ENCODE measurements around the gene GSS. TPM values are rescaled to one million over a fixed set of nuclear protein-coding genes. Genes with fewer than 3 reads are reported as not detected.

GSS gene
- total RNA-seq, 1 donor from 2014 or later = 56.6 TPM

Other genes starting within 250 kb of the GSS start
- 40.7 TPM for gene NCOA6, start 130.2 kb downstream of the GSS start, total RNA-seq
- gene GGT7, start 83.0 kb downstream of the GSS start, total RNA-seq = 27.3 TPM
- gene ACSS2, start 79.2 kb downstream of the GSS start, total RNA-seq = 45.8 TPM
- 1.4 TPM for gene MYH7B, start 62 bp upstream of the GSS start, total RNA-seq
- gene TRPC4AP, start 137.0 kb upstream of the GSS start, total RNA-seq = 57.5 TPM
- gene EDEM2, start 191.5 kb upstream of the GSS start, total RNA-seq = 20.5 TPM
- gene PROCR, start 216.3 kb upstream of the GSS start, total RNA-seq = 17.6 TPM